Fibroblast of lung (primary cell): ENCODE results near the gene MYO1D.

Experiments used
- CTCF ChIP-seq, 2 donors: IDR thresholded peaks in 1 of 2; conservative IDR thresholded peaks in 1 of 2; 1 replicate in 1 of 2; 2 replicates in 1 of 2; pipeline ENCODE4 v1.5.1; 2011 to 2012; ENCODE audit warnings: low read length in 2 of 2, control low read depth in 1 of 2, inconsistent platforms in 1 of 2, low read depth in 1 of 2, mild to moderate bottlenecking in 1 of 2
- EZH2 ChIP-seq: IDR thresholded peaks from 2 replicates; pipeline ENCODE4 v1.5.1; 2012; ENCODE audit warnings: low read length, control low read depth, mild to moderate bottlenecking; ENCODE audit errors: missing control alignments

GRCh38 chr17:32609085-32609484 lies 267.8 kb downstream of the MYO1D start:
- no peak for TF ChIP-seq EZH2
- peak in 1 of 2 donors; percentile 8 for TF ChIP-seq CTCF (conservative IDR thresholded peaks at IDR 0.05 in 1 of 2, IDR thresholded peaks at IDR 0.05 in 1 of 2; ENCODE audit: low read depth in 1 of 2, low read length in 2 of 2)
